ENCODE measurements around the gene SLC16A3. TPM values are rescaled to one million over a fixed set of nuclear protein-coding genes. Genes with fewer than 3 reads are reported as not detected.
"Not testable (repeated sequence)": the region's sequence is repeated elsewhere in the genome, so short reads cannot be mapped to it uniquely, and the experiment has no call there.

SLC16A3 gene
- total RNA-seq, 1 experiment from 2014 or later: 355 TPM

GRCh38 chr17:82203920-82204319, 24.9 kb upstream of the SLC16A3 start:
- DNase-seq (ENCODE audit: low read depth): no peak

- peak; percentile 78 for DNase-seq (ENCODE audit: low read depth)
Measured at GRCh38 chr17:82204831-82205719, 23.8 kb upstream of the SLC16A3 start.

- peak; percentile 80 for DNase-seq (ENCODE audit: low read depth)
Measured at GRCh38 chr17:82205720-82206508, 22.9 kb upstream of the SLC16A3 start.

GRCh38 chr17:82210655-82211054, 18.2 kb upstream of the SLC16A3 start:
- DNase-seq (ENCODE audit: low read depth): not testable (repeated sequence)

GRCh38 chr17:82212331-82213250, 16.3 kb upstream of the SLC16A3 start, which contains the start of gene CCDC57:
CCDC57 (minus strand) TSS chr17:82212842; CDS start chr17:82201944, 10,898 bp downstream.
- DNase-seq (ENCODE audit: low read depth): peak; percentile 63

GRCh38 chr17:82213251-82214011, 15.4 kb upstream of the SLC16A3 start:
- peak; percentile 68 for DNase-seq (ENCODE audit: low read depth)

- no peak for DNase-seq (ENCODE audit: low read depth)
Measured at GRCh38 chr17:82214012-82214628, 14.7 kb upstream of the SLC16A3 start.

- no peak for DNase-seq (ENCODE audit: low read depth)
Measured at GRCh38 chr17:82215095-82215971, 13.5 kb upstream of the SLC16A3 start.

- DNase-seq (ENCODE audit: low read depth): no peak
Measured at GRCh38 chr17:82215972-82216300, 12.9 kb upstream of the SLC16A3 start.

- DNase-seq (ENCODE audit: low read depth): peak; percentile 92
Measured at GRCh38 chr17:82216301-82217119, 12.3 kb upstream of the SLC16A3 start.

- no peak for DNase-seq (ENCODE audit: low read depth)
Measured at GRCh38 chr17:82217120-82217529, 11.7 kb upstream of the SLC16A3 start.

- peak; percentile 92 for DNase-seq (ENCODE audit: low read depth)
Measured at GRCh38 chr17:82217530-82218204, 11.2 kb upstream of the SLC16A3 start.

- no peak for DNase-seq (ENCODE audit: low read depth)
Measured at GRCh38 chr17:82218349-82219075, 10.3 kb upstream of the SLC16A3 start.

- DNase-seq (ENCODE audit: low read depth): no peak
Measured at GRCh38 chr17:82219083-82219482, 9.8 kb upstream of the SLC16A3 start.

GRCh38 chr17:82219753-82220709, 8.8 kb upstream of the SLC16A3 start:
- no peak for DNase-seq (ENCODE audit: low read depth)

Measured in HT1080 (cell line).